CD14-positive monocyte (primary cell): Measurements from ENCODE around the gene CORT. TPM values are rescaled to one million over a fixed set of nuclear protein-coding genes. Genes with fewer than 3 reads are reported as not detected.
A peak's percentile ranks its signal among the peaks of the same experiment; 100 is the strongest.

Experiments used
- DNase-seq, 3 donors: peaks; one replicate each; pipeline ENCODE4 v3.0.0-alpha.2; 2011 to 2022
- H2AFZ ChIP-seq: 2 replicates; pipeline ENCODE4 v1.6.0; 2012; ENCODE audit warnings: mild to moderate bottlenecking, low read depth, low read length, inconsistent platforms; ENCODE audit not compliant: insufficient read depth, poor library complexity, severe bottlenecking
- H3K27ac ChIP-seq, 2 donors: 1 replicate in 1 of 2; 2 replicates in 1 of 2; pipeline ENCODE4 v1.5.1; 2012 to 2013; ENCODE audit warnings: low read length in 2 of 2, control low read depth in 1 of 2, inconsistent platforms in 1 of 2, low read depth in 1 of 2, mild to moderate bottlenecking in 1 of 2
- H3K27me3 ChIP-seq, 2 donors: one replicate each; pipeline versions ENCODE4 v1.6.0 to v1.6.1; 2011 to 2013; ENCODE audit warnings: low read length in 2 of 2; ENCODE audit not compliant: control insufficient read depth in 2 of 2, insufficient read depth in 2 of 2
- H3K36me3 ChIP-seq, 2 donors: replicated peaks in 1 of 2; 1 replicate in 1 of 2; 2 replicates in 1 of 2; pipeline versions ENCODE4 v1.5.1 to v1.6.1; 2012 to 2013; ENCODE audit warnings: low read length in 2 of 2, control low read depth in 1 of 2, inconsistent platforms in 1 of 2, mild to moderate bottlenecking in 1 of 2; ENCODE audit not compliant: insufficient read depth in 2 of 2, control insufficient read depth in 1 of 2
- H3K4me1 ChIP-seq, 2 donors: 1 replicate in 1 of 2; 2 replicates in 1 of 2; pipeline versions ENCODE4 v1.5.1 to v1.6.1; 2012 to 2013; ENCODE audit warnings: low read length in 2 of 2, control low read depth in 1 of 2, inconsistent platforms in 1 of 2, mild to moderate bottlenecking in 1 of 2, moderate library complexity in 1 of 2; ENCODE audit not compliant: insufficient read depth in 2 of 2, control insufficient read depth in 1 of 2
- H3K4me2 ChIP-seq: replicated peaks from 2 replicates; pipeline ENCODE3; 2012; ENCODE audit warnings: low read length, moderate library complexity, mild to moderate bottlenecking; ENCODE audit not compliant: poor library complexity, severe bottlenecking; ENCODE audit errors: extremely low read depth
- H3K4me3 ChIP-seq, 3 experiments: fragments of 200-600 bp in 1 of 3; sonication (generic) in 1 of 3; replicated peaks in 1 of 3; 1 replicate in 2 of 3; 2 replicates in 1 of 3; pipeline ENCODE4 v1.5.1; 2011 to 2013; ENCODE audit warnings: low read length in 3 of 3, mild to moderate bottlenecking in 3 of 3, control low read depth in 2 of 3, low read depth in 2 of 3, inconsistent platforms in 1 of 3, moderate library complexity in 1 of 3
- H3K79me2 ChIP-seq: 2 replicates; pipeline ENCODE4 v1.6.0; 2012; ENCODE audit warnings: mild to moderate bottlenecking, control low read depth, inconsistent platforms, low read length, moderate library complexity; ENCODE audit not compliant: insufficient read depth
- H3K9ac ChIP-seq: 2 replicates; pipeline ENCODE4 v1.6.0; 2017; ENCODE audit warnings: low read length, mild to moderate bottlenecking; ENCODE audit not compliant: insufficient read depth, poor library complexity, severe bottlenecking
- H3K9me3 ChIP-seq, 2 donors: replicated peaks in 1 of 2; 1 replicate in 1 of 2; 2 replicates in 1 of 2; pipeline versions ENCODE4 v1.5.1 to v1.6.1; 2012 to 2013; ENCODE audit warnings: low read length in 2 of 2, control low read depth in 1 of 2; ENCODE audit not compliant: control insufficient read depth in 1 of 2, insufficient read depth in 1 of 2
- H4K20me1 ChIP-seq: 2 replicates; pipeline ENCODE4 v1.6.0; 2012; ENCODE audit warnings: mild to moderate bottlenecking, low read length, control low read depth, moderate library complexity; ENCODE audit not compliant: insufficient read depth
- H3K27ac Mint-ChIP-seq, 7 donors: one replicate each; pipeline ENCODE4 v1.8.0; 2020; ENCODE audit warnings: mild to moderate bottlenecking in 7 of 7, mixed read lengths in 7 of 7, moderate library complexity in 6 of 7, inconsistent platforms in 2 of 7
- H3K27me3 Mint-ChIP-seq, 3 donors: one replicate each; pipeline ENCODE4 v1.8.0; 2021 to 2022; ENCODE audit warnings: low read depth in 3 of 3, mild to moderate bottlenecking in 3 of 3, mixed read lengths in 3 of 3, moderate library complexity in 3 of 3, inconsistent platforms in 1 of 3
- H3K36me3 Mint-ChIP-seq, 2 donors: one replicate each; pipeline ENCODE4 v1.8.0; 2020; ENCODE audit warnings: mixed read lengths in 2 of 2, inconsistent platforms in 1 of 2, mild to moderate bottlenecking in 1 of 2
- H3K4me1 Mint-ChIP-seq: one replicate; pipeline ENCODE4 v1.8.0; 2020; ENCODE audit warnings: mild to moderate bottlenecking, mixed read lengths
- H3K4me3 Mint-ChIP-seq, 2 donors: one replicate each; pipeline ENCODE4 v1.8.0; 2020; ENCODE audit warnings: mild to moderate bottlenecking in 2 of 2, mixed read lengths in 2 of 2, moderate library complexity in 1 of 2
- H3K9me3 Mint-ChIP-seq, 7 donors: one replicate each; pipeline ENCODE4 v1.8.0; 2020 to 2022; ENCODE audit warnings: mixed read lengths in 7 of 7, mild to moderate bottlenecking in 6 of 7, moderate library complexity in 6 of 7, inconsistent platforms in 2 of 7
- WGBS: methylation state at CpG from one replicate; pipeline ENCODE4 v1.1.5; 2013; ENCODE audit warnings: missing lambda C conversion rate; ENCODE audit not compliant: insufficient coverage; 5-methylcytosine and 5-hydroxymethylcytosine counted together
- intact Hi-C, 2 donors: fragments of 100-400 bp; cut with micrococcal nuclease; formaldehyde crosslinking; loops; one replicate each; pipeline versions ENCODE4 v1.15.0 to v1.15.1; 2023
- polyA plus RNA-seq, 3 donors: library from polyadenylated mRNA; depleted of rRNA in 1 of 3; unstranded in 2 of 3; stranded (reverse) in 1 of 3; fragments of 300-500 nt in 2 of 3; fragments of >200 nt in 1 of 3; fragmentation: Illumina TruSeq in 2 of 3; gene quantifications; 1 replicate in 2 of 3; 2 replicates in 1 of 3; pipeline ENCODE4 v1.2.3, GENCODE V29; 2012 to 2021
- TF ChIP-seq, protein P1 (sequence below): fragments of 200-600 bp; IDR thresholded peaks from one replicate; pipeline ENCODE4 v1.8.0; 2022; ENCODE audit warnings: antibody characterized with exemption, mild to moderate bottlenecking

The CORT gene
- polyA plus RNA-seq, 3 donors, result not detected

DNA sequence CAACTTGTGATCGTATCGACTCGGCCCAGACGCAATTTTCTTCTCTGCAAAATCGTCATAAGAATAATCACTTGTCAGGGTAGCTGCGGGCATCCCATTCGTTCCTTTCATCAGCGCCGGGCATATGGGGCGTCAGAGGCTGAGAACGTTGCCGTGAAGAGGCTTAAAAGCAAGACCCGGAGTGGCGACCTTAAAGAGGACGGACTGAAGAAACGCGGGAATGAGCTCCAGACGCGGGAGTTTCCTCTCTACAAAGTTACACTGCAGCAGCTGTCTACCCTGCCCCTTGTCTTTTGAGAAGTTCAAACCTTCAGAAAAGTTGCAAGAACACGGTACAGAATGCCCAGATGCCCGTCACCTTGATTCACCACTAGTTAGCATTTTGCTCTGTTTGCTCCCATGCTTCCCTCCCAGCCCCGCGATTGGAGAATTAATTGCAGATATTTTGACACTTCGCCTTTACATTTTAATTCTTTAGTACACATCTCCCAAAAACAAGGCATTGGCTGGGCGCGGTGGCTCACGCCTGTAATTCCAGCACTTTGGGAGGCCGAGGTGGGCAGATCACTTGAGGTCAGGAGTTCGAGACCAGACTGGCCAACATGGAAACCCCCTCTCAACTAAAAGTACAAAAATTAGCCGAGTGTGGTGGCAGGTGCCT lies 18.6 kb upstream of the CORT start:
- TF ChIP-seq, protein P1, sequence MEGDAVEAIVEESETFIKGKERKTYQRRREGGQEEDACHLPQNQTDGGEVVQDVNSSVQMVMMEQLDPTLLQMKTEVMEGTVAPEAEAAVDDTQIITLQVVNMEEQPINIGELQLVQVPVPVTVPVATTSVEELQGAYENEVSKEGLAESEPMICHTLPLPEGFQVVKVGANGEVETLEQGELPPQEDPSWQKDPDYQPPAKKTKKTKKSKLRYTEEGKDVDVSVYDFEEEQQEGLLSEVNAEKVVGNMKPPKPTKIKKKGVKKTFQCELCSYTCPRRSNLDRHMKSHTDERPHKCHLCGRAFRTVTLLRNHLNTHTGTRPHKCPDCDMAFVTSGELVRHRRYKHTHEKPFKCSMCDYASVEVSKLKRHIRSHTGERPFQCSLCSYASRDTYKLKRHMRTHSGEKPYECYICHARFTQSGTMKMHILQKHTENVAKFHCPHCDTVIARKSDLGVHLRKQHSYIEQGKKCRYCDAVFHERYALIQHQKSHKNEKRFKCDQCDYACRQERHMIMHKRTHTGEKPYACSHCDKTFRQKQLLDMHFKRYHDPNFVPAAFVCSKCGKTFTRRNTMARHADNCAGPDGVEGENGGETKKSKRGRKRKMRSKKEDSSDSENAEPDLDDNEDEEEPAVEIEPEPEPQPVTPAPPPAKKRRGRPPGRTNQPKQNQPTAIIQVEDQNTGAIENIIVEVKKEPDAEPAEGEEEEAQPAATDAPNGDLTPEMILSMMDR, result no peak
- H4K20me1 ChIP-seq, result no peaks in the 10 kb centered on the region
- H3K36me3 ChIP-seq, result no peaks in the 10 kb centered on the region
- intact Hi-C loops, result loop anchor here (2.0 to 5.0 kb wide), 3 partner anchors 41 to 61 kb away; partner anchors contain the start of genes DFFA (in 2 of the 2) and PEX14 (in 1 of the 2)
- H3K27me3 ChIP-seq, result no peaks in the 10 kb centered on the region
- Mint-ChIP-seq H3K36me3 (no peaks in the 10 kb centered on the region), H3K27ac (peak overlapping the region; percentile 13 to 91 (median 24)), H3K27me3 (peaks cover 0 to 5% (median 1%) of the 10 kb centered on the region in 3 donors), H3K4me3 (peak overlapping the region; percentile 88 to 92), H3K4me1 (peaks cover 28% of the 10 kb centered on the region), H3K9me3 (no peaks in the 10 kb centered on the region)
- peak overlapping the region; percentile 86 for H3K4me2 ChIP-seq
- H3K9ac ChIP-seq, result peak overlapping the region; percentile 58
- H2AFZ ChIP-seq, result peak overlapping the region; percentile 97
- H3K4me3 ChIP-seq, result peak overlapping the region; percentile 37 to 84 (median 67)
- no peak for DNase-seq
- H3K79me2 ChIP-seq, result no peaks in the 10 kb centered on the region
- no peaks in the 10 kb centered on the region for H3K9me3 ChIP-seq
- peaks cover 25 to 40% of the 10 kb centered on the region in 2 donors for H3K4me1 ChIP-seq
- H3K27ac ChIP-seq, result peak overlapping the region in 1 of 2 donors; percentile 54
- 22% methylated on average over 28 of the region's 30 CpGs for WGBS

DNA sequence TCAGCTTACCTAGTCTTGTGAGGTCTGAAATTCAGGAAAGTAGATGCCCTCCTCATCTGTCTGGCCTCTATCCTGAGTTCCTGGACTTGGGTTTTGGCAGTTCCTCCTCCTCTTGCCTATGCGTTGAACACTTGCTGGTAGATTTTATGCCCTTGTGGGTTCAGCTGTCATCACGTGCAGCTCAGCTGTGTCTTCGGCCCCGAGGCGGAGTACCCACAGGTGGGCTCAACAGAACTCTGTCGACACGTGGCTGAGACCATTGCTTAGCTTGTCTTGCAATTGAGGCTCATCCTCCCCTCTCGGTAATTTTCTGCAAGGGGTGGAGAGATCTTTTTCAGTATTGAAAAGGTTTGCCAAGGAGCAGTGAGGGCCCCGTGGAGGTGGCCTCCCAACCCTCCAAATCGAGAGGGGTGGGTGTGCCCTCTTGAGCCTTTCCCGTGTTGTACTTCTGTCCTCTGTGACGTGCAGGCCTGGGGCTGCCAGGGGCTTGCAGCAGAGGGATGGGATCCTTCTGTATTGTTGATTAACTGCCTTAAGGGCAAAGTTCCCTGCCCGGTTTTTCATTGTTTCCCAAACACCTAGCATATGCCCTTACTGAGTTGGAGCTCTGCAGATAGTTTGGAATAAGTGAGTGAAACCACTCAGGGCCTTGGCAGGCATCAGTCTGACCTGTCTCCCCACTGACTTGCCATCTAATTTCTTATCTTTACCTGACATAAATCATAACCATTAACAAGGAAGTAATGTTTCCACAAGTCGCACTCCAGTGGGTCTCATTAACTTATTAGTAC lies 16.7 kb upstream of the CORT start:
- peaks cover 0 to 2% of the 10 kb centered on the region in 2 donors for H3K36me3 Mint-ChIP-seq
- H3K27ac ChIP-seq, result no peak overlapping the region
- TF ChIP-seq, protein P1, result no peak
- WGBS, result 91% methylated on average over 8 of the region's 14 CpGs
- peaks cover 15 to 24% of the 10 kb centered on the region in 2 donors for H3K4me1 ChIP-seq
- H3K4me3 Mint-ChIP-seq, result no peak overlapping the region
- H3K9me3 ChIP-seq, result no peaks in the 10 kb centered on the region
- H3K4me1 Mint-ChIP-seq, result peaks cover 15% of the 10 kb centered on the region
- DNase-seq, result no peak
- H4K20me1 ChIP-seq, result no peaks in the 10 kb centered on the region
- no peak overlapping the region for H2AFZ ChIP-seq
- H3K27ac Mint-ChIP-seq, result peak overlapping the region in 1 of 7 donors; percentile 76
- intact Hi-C loops, result loop anchor here in 1 of 2 donors (5.0 kb wide), 2 partner anchors 39 to 59 kb away; partner anchors contain the start of genes DFFA and PEX14
- no peaks in the 10 kb centered on the region for H3K36me3 ChIP-seq
- peaks cover 0 to 5% (median 0%) of the 10 kb centered on the region in 3 donors for H3K27me3 Mint-ChIP-seq
- H3K4me2 ChIP-seq, result no peak overlapping the region
- no peak overlapping the region for H3K9ac ChIP-seq
- no peaks in the 10 kb centered on the region for H3K9me3 Mint-ChIP-seq
- H3K4me3 ChIP-seq, result no peak overlapping the region
- H3K79me2 ChIP-seq, result no peaks in the 10 kb centered on the region
- H3K27me3 ChIP-seq, result no peaks in the 10 kb centered on the region
